Activated CD4-positive, CD25-positive, alpha-beta regulatory T cell (primary cell): ENCODE data around the gene CCR8.
"Not testable (repeated sequence)": the region's sequence is repeated elsewhere in the genome, so short reads cannot be mapped to it uniquely, and the experiment has no call there.

ENCODE experiments used
- DNase-seq, 4 experiments: peaks; one replicate each; lab custom pipeline; 2025; lab: John Stamatoyannopoulos, UW

The CCR8 gene

GRCh38 chr3:39315420-39315819 is 14.1 kb upstream of the CCR8 start:
- no peak for DNase-seq

GRCh38 chr3:39317571-39318169 is 11.8 kb upstream of the CCR8 start:
- no peak for DNase-seq

- no peak for DNase-seq
These were observed 11.2 kb upstream of the CCR8 start for GRCh38 chr3:39318301-39318700.

- no peak for DNase-seq
These were observed 10.3 kb upstream of the CCR8 start for GRCh38 chr3:39319249-39319648.

GRCh38 chr3:39321574-39321983 is 7.9 kb upstream of the CCR8 start:
- not testable (repeated sequence) for DNase-seq

GRCh38 chr3:39322209-39322715 is 7.2 kb upstream of the CCR8 start:
- DNase-seq, result not testable (repeated sequence)

- no peak for DNase-seq
These were observed 6.6 kb upstream of the CCR8 start for GRCh38 chr3:39322936-39323335.

GRCh38 chr3:39323494-39323893 is 6.0 kb upstream of the CCR8 start:
- DNase-seq, result no peak

GRCh38 chr3:39325236-39325635 is 4.3 kb upstream of the CCR8 start:
- DNase-seq, result no peak

- no peak for DNase-seq
These were observed 2.3 kb upstream of the CCR8 start for GRCh38 chr3:39327053-39327745.

GRCh38 chr3:39327746-39328349 is 1.7 kb upstream of the CCR8 start:
- DNase-seq, result no peak

GRCh38 chr3:39330824-39331223 is 1.3 kb downstream of the CCR8 start:
- DNase-seq, result no peak

- DNase-seq, result no peak
These were observed 3.0 kb downstream of the CCR8 start for GRCh38 chr3:39332525-39332924.

- DNase-seq, result no peak
These were observed 4.1 kb downstream of the CCR8 start for GRCh38 chr3:39333607-39334006.

GRCh38 chr3:39334205-39334604 is 4.7 kb downstream of the CCR8 start:
- DNase-seq, result no peak

- DNase-seq, result no peak
These were observed 8.7 kb downstream of the CCR8 start for GRCh38 chr3:39338201-39338600.

- no peak for DNase-seq
These were observed 9.6 kb downstream of the CCR8 start for GRCh38 chr3:39339086-39339485.

GRCh38 chr3:39343076-39343717 is 13.7 kb downstream of the CCR8 start:
- no peak for DNase-seq

GRCh38 chr3:39343760-39344159 is 14.3 kb downstream of the CCR8 start:
- DNase-seq, result no peak

GRCh38 chr3:39344746-39345344 is 15.3 kb downstream of the CCR8 start:
- DNase-seq, result no peak

GRCh38 chr3:39346785-39347585 is 17.5 kb downstream of the CCR8 start:
- no peak for DNase-seq

GRCh38 chr3:39347586-39347876 is 18.0 kb downstream of the CCR8 start:
- DNase-seq, result no peak
